Hippocampal formation (tissue), 2 donors: ENCODE measurements around the gene TIFAB.

Experiments used
- DNase-seq, 2 donors: peaks; one replicate each; lab custom pipeline; 2025; lab: John Stamatoyannopoulos, UW

Gene TIFAB

DNA sequence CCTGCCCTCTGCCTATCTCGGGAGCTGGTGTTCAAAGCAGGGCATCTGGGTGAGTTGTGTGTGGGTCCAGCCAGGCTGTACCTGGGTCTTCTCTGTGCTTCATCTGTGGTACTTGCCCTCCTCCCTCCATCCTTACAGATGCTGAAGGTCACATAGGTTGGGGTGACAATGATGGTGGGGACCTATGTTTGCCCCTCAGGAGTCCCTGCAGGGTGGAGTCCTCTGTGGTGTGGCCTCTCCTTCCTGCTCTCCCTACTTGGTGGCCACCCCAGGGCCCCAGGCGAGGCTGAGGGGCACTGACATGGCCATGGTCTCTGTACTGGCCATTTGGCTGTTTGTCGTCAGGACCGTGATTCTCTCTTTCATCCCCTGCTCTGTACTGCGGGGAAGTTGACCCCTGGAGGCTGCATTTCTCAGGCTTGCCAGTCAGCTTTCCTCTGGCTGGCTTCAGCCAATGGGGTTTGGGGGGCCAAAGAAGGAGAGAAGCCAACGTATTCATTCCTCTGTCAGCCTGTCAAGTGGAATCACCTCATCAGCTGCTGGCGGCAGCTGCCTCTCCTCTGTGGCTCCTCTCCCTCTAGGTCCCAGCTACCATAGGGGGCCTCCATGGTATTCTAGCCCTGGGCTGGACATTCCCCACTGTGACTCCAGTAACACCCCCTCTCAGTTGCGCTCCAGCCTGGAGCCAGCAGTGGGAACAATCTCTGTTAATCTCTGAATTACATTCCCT lies 9.6 kb downstream of the TIFAB start:
- DNase-seq: no peak

GRCh38 chr5:135441919-135442318 lies 10.2 kb downstream of the TIFAB start:
- DNase-seq: no peak

GRCh38 chr5:135441350-135441831 lies 10.8 kb downstream of the TIFAB start:
- no peak for DNase-seq

- no peak for DNase-seq
Observed at GRCh38 chr5:135440916-135441315, 11.2 kb downstream of the TIFAB start.

DNA sequence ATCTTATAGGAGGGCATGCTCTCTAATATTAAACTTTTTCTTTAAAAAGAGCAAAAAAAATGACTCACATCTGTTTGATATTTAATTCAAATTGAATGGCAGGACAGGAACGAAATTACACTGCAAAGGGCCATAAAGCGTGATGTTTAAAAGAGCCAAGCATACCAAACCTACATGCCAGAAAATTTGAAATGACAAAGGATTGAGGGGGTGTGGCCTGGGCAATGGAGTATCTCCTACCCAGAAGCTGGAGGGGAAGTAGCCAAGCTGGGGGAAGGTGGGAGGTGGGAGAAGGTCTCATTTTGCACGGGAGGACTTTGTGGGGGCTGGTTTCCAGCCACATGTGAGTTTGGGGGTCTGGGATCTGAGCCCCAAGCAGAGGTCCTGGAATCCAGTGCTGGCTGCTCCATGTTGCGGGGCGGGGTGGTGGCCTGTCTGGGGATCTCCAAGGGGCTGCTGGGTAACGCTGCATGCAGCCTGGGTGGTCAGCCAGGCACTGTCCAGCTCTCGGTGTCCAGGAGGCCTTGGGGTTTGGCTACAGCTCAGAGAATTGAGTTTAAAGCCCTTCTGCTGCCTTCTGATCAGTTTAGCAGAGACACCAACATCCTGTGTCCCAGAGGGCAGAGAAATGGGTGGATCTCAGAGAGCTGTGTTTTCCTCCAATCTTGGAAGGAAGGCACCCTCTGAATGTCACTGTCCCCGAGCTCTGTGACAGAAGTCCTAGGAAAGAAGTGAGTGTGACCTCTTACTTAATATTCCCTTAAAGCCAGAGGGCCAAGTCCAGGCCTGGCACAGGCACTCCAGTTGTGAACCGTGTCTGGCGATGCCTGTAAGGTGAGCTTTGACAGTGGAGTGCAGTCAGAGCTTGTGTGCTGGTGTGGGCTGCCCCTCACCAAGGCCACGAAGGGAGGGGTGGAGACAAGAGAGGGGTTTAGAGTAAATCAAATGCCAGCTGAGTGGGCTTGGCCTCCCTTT lies 12.6 kb downstream of the TIFAB start:
- no peak for DNase-seq

DNA sequence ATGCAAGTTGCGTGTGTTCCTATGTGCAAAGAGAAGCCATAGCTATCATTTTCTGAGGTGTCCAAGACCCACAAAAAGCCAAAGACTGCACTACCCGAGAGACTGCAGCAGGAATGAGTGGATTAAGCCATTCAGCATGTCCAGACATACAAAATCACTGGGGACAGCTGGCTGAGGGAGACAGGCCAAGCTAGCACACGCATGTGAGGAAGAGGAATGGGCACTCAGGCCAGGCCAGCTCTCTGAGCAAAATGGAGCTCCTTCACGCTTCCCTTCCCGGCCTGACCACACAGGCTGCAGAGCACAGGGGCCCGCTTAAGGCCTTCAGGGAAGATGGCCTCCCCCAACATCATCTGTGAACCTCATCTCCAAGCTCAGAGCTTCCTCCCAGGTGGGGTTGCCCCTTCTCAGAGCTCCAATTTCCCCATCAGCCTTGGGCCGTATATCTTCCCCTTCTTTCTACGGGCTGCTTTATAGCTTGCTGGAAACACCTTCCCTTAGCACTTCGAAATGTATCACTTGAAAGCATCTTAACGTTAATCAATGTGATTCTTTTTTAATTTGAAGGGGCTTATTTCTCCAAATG lies 13.4 kb downstream of the TIFAB start:
- DNase-seq: no peak

- no peak for DNase-seq
Observed at GRCh38 chr5:135437796-135438560, 14.2 kb downstream of the TIFAB start.

DNA sequence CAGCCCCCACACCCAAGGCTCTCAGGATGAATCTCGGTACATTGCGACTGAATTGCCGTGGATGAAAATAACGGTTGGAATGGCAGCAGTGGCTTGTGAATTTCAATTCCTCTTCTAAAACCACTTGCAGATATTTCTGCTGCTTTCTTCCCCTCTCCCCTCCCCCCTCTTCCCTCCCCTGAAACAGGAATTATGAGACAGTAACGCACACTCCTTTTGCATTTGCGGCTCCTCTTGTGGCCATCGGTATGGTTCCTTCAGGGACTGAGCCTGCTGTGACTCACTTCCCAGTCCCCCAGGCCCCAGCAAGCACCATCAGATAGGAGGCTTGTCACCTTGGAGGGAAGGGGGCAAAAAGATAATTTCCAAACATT lies 14.7 kb downstream of the TIFAB start:
- no peak for DNase-seq

DNA sequence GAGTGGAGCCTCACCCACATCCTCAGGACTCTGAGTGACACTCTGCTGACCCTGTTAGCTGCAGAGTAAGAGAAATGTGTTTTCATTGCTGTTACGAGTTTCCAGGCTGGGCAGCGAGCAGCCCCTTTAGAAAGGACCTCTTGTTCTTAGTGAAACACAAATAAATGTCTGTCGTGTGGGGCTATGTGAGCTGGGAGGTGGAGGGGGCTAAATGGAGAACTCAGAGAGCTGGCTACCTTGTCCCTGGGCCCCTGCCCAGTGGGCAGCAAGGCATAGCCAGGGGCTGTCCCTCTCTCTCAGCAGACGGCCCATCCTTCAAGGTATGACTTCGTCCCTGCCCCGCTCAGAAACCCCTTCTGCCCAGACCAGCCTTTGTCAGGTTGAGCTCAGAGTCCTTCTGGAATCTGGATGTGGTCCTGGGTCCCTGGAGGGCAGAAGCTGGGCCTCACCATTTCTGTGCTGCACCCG lies 15.2 kb downstream of the TIFAB start:
- DNase-seq: no peak

DNA sequence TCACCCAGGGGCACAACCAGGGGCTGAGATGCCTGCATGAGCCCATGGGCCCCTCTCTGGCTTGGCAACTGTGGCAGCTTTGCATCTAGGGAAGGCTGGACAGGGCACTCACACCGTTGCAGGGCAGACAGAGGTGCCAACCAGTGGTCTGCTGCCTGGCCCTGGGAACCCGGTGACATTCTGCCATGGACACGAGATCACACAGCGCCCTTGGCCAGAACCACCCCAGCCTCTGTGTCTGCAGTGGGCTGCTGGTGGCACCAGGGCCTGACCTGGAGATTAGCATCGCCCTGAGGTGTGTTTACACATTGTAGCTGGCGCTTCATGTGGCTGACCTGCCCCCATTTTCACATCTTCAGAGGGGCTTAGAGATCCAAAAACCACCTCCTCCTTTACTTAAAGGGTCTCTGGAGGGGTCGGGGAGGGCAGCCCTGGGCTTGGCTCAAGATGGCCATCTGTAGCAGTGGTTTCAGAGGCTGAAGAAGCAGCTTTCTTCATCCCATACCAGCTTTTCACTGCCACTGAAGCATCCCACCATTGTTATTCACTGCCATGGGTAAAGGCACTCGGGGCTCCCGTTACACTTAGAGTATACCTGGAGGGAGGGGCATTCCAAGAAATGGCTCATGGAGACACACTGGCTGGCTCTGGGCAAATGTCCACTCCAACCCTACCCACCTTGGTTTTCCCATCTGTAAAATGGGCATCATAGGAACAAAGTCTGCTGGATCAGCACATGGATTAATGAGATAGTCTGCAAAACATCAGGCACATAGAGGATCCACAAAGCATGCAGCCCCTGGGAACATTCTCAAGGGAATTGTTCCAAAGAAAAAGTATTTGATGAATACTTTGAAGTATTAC lies 16.5 kb downstream of the TIFAB start:
- DNase-seq: no peak

DNA sequence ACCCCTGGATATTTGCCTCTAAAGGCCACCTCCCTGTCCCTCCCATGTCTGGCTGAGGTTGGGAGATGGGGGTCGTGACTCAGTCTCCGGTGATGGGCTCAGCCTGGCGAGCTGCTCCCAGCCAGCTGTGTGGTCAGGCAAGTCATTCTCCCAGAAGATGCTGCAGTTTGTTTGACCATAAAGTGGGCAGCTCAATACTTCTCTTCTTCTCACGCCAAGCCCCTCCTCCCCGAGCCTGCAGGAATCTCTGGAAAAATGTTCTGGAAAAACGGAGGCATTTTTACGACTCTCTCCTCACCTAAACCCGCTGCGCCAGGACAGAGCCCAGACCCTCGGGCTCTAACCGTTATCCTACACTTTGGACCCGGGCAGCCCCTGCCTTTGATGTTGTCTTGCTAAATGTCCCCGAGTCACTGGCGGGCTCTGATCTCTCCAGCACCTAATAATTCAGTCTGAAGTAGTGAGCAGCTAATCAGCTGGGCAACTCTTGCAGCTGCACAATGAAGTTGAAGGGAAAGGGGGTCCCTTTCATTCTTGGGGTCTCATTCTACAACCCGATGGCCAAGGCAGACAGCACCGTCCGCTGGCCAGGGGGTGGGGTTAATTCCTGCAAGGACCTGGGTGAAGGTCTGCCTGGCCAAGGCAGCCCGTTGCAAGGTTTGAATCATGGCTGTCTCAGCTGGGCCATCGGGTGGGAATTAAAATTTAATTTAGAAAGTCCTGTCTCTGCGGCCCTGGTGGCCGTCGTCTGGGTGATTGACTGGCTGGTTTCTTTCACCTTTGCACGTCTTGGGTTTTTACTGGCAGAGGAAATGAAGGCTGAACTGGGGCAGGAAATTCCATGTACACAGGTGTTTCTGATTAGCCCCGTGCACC lies 17.3 kb downstream of the TIFAB start:
- no peak for DNase-seq

GRCh38 chr5:135433681-135434426 lies 18.3 kb downstream of the TIFAB start:
- no peak for DNase-seq

DNA sequence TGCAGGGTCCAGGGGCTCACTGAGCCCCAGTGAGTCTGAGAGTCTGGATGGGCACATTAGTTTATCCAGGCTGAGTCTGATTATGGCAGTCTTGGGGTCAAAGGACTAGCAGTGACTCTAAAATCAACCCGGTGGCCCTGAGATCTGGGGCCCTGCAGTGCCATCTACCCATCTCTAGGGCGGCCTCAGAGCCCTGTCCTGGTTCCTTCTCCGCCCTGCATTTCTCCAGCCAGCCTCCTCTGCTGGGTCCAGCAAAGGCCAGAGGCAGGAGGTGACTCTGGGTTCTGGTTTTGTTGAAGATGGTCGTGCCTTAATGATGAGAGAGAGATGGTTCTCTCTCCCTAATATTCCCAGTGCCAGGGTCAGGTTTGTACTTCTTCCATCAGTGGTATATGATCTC lies 20.0 kb downstream of the TIFAB start:
- DNase-seq: no peak

GRCh38 chr5:135430135-135430437 lies 22.1 kb downstream of the TIFAB start:
- DNase-seq: no peak

DNA sequence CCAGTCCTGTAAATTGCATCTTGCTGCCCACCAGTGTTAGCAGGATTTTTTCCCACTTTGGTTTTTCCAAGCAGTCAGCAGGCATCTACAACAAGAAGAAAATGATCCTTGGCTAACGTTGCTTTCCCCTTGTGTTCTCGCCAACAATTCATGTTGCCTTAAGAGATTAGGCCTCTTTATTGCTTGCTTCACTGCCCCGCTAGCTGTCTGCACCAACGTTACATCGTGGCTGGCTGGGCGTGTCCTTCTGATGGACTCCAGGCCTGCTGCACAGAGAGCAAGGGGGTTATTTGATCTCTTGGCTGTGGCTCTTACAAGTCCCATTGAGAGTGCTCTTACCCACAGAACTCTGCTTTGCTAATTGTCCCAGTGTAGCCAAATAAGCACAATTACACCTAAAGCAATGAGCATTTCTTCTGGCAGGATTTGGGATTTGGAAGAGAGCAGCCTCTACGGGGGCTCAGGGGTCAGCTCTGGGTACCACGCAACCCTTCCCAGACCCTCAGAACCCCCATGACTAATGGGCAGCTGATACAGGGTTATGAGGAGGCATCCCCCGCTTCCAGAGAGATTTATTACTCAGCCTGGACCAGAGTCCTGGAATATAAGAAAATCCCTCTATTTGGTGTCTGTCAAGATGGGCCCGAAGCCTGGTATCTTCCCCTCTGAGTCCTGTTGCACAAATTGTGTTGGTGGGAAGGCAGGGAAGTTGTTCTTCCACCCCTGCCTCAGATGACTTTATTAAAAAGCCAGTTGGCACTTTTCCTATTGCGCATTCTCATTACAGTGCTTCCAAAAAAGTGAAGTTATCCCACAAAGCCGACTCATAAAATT lies 22.6 kb downstream of the TIFAB start:
- DNase-seq: no peak

GRCh38 chr5:135428586-135428985 lies 23.6 kb downstream of the TIFAB start:
- no peak for DNase-seq

- DNase-seq: no peak
Observed at GRCh38 chr5:135426102-135427082, 25.8 kb downstream of the TIFAB start.
